ENCODE measurements around the gene PUS10.

Gene PUS10

GRCh38 chr2:60976256-60976850, 41.7 kb downstream of the PUS10 start:
- no peak for DNase-seq (ENCODE audit: low read depth)
- H3K4me3 ChIP-seq (ENCODE audit: low read depth, low read length) = no peak overlapping the region

- no peak for DNase-seq (ENCODE audit: low read depth)
These were observed 43.4 kb downstream of the PUS10 start for GRCh38 chr2:60974652-60975051.

GRCh38 chr2:60973705-60974104, 44.4 kb downstream of the PUS10 start:
- DNase-seq (ENCODE audit: low read depth) = no peak

More at GRCh38 chr2:60974652-60975051, 43.4 kb downstream of the PUS10 start:
- H3K4me3 ChIP-seq (ENCODE audit: low read depth, low read length) = no peak overlapping the region

GRCh38 chr2:60972889-60973656, 45.0 kb downstream of the PUS10 start:
- H3K4me3 ChIP-seq (ENCODE audit: low read depth, low read length) = no peak overlapping the region
- DNase-seq (ENCODE audit: low read depth) = no peak

More at GRCh38 chr2:60973705-60974104, 44.4 kb downstream of the PUS10 start:
- no peak overlapping the region for H3K4me3 ChIP-seq (ENCODE audit: low read depth, low read length)

GRCh38 chr2:60966507-60967405, 51.3 kb downstream of the PUS10 start:
- no peak overlapping the region for H3K4me3 ChIP-seq (ENCODE audit: low read depth, low read length)
- no peak for DNase-seq (ENCODE audit: low read depth)

- no peak for DNase-seq (ENCODE audit: low read depth)
- H3K4me3 ChIP-seq (ENCODE audit: low read depth, low read length) = no peak overlapping the region
These were observed 52.6 kb downstream of the PUS10 start for GRCh38 chr2:60965499-60965785.

GRCh38 chr2:60964651-60965498, 53.2 kb downstream of the PUS10 start:
- no peak for DNase-seq (ENCODE audit: low read depth)
- H3K4me3 ChIP-seq (ENCODE audit: low read depth, low read length) = no peak overlapping the region

- DNase-seq (ENCODE audit: low read depth) = no peak
- H3K4me3 ChIP-seq (ENCODE audit: low read depth, low read length) = no peak overlapping the region
These were observed 54.9 kb downstream of the PUS10 start for GRCh38 chr2:60963190-60963589.

GRCh38 chr2:60962528-60962927, 55.5 kb downstream of the PUS10 start:
- no peak for DNase-seq (ENCODE audit: low read depth)
- H3K4me3 ChIP-seq (ENCODE audit: low read depth, low read length) = no peak overlapping the region

- peak; percentile 45 for DNase-seq (ENCODE audit: low read depth)
- no peak overlapping the region for H3K4me3 ChIP-seq (ENCODE audit: low read depth, low read length)
These were observed 56.6 kb downstream of the PUS10 start for GRCh38 chr2:60961457-60961856.

- no peak for DNase-seq (ENCODE audit: low read depth)
- no peak overlapping the region for H3K4me3 ChIP-seq (ENCODE audit: low read depth, low read length)
These were observed 57.3 kb downstream of the PUS10 start for GRCh38 chr2:60960706-60961105.

- DNase-seq (ENCODE audit: low read depth) = no peak
- no peak overlapping the region for H3K4me3 ChIP-seq (ENCODE audit: low read depth, low read length)
These were observed 58.6 kb downstream of the PUS10 start for GRCh38 chr2:60959501-60959900.

- DNase-seq (ENCODE audit: low read depth) = peak; percentile 26
- no peak overlapping the region for H3K4me3 ChIP-seq (ENCODE audit: low read depth, low read length)
These were observed 59.3 kb downstream of the PUS10 start for GRCh38 chr2:60958800-60959199.

GRCh38 chr2:60958361-60958760, 59.7 kb downstream of the PUS10 start:
- DNase-seq (ENCODE audit: low read depth) = no peak
- no peak overlapping the region for H3K4me3 ChIP-seq (ENCODE audit: low read depth, low read length)

- H3K4me3 ChIP-seq (ENCODE audit: low read depth, low read length) = no peak overlapping the region
- no peak for DNase-seq (ENCODE audit: low read depth)
These were observed 60.4 kb downstream of the PUS10 start for GRCh38 chr2:60957643-60958042.

GRCh38 chr2:60957224-60957623, 60.8 kb downstream of the PUS10 start:
- H3K4me3 ChIP-seq (ENCODE audit: low read depth, low read length) = no peak overlapping the region
- no peak for DNase-seq (ENCODE audit: low read depth)

GRCh38 chr2:60954139-60954538, 63.9 kb downstream of the PUS10 start:
- DNase-seq (ENCODE audit: low read depth) = no peak

GRCh38 chr2:60948926-60949579, 69.0 kb downstream of the PUS10 start:
- no peak overlapping the region for H3K4me3 ChIP-seq (ENCODE audit: low read depth, low read length)
- DNase-seq (ENCODE audit: low read depth) = no peak

More at GRCh38 chr2:60954139-60954538, 63.9 kb downstream of the PUS10 start:
- H3K4me3 ChIP-seq (ENCODE audit: low read depth, low read length) = no peak overlapping the region

- DNase-seq (ENCODE audit: low read depth) = no peak
- no peak overlapping the region for H3K4me3 ChIP-seq (ENCODE audit: low read depth, low read length)
These were observed 69.9 kb downstream of the PUS10 start for GRCh38 chr2:60948161-60948560.

Measured in skeletal muscle cell (primary cell).